Adrenal gland (tissue), 5 donors: ENCODE measurements around the gene OLFM2.
"Not testable (repeated sequence)": the region's sequence is repeated elsewhere in the genome, so short reads cannot be mapped to it uniquely, and the experiment has no call there.

ENCODE experiments used
- CTCF ChIP-seq, 6 experiments: fragments of 450-650 bp in 4 of 6; fragments of 200-600 bp in 2 of 6; sonication (generic) in 1 of 6; IDR thresholded peaks; 1 replicate in 5 of 6; 2 replicates in 1 of 6; pipeline versions ENCODE4 v1.5.1 to v1.8.0; 2016 to 2021; ENCODE audit warnings: antibody characterized with exemption in 6 of 6, mild to moderate bottlenecking in 2 of 6, moderate library complexity in 1 of 6
- POLR2A ChIP-seq, 2 donors: fragments of 450-650 bp; IDR thresholded peaks; one replicate each; pipeline ENCODE4 v1.6.1; 2017; ENCODE audit warnings: antibody characterized with exemption in 2 of 2, mild to moderate bottlenecking in 2 of 2, moderate library complexity in 1 of 2
- donor health status: DM: no; HTN: no; CAD: no.

GRCh38 chr19:9820034-9820433 lies 116.3 kb downstream of the OLFM2 start:
- TF ChIP-seq CTCF, POLR2A (IDR thresholded peaks at IDR 0.05): not testable (repeated sequence)
